HG02884 (cell line): ENCODE measurements around the gene DICER1.
"Not testable (repeated sequence)": the region's sequence is repeated elsewhere in the genome, so short reads cannot be mapped to it uniquely, and the experiment has no call there.

Experiments
- ATAC-seq: cut with Tn5 transposase; IDR thresholded peaks from one replicate; pipeline ENCODE4 v1.9.1; 2021; ENCODE audit warnings: mild to moderate bottlenecking, moderate library complexity; ENCODE audit not compliant: unreplicated experiment

The DICER1 gene

DNA sequence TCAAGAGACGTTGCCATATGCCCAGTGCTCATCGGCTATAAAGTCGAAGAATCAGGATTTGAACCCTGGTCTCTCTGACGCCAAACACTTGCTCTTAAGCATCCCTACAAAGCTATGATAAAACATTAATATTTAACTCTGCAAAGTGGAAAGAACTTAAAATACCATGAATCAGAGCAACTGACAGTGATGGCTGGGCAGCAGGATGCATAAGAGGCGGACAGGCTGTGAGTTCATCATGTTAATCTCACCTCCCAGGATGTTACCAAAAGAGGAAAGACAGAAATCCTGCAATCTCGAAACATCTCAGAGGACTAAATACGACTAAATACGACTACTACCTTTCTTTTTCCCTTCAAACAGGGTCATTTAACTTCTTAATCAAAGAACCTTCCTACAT, 5.8 kb downstream of the DICER1 start:
- ATAC-seq = no peak

DNA sequence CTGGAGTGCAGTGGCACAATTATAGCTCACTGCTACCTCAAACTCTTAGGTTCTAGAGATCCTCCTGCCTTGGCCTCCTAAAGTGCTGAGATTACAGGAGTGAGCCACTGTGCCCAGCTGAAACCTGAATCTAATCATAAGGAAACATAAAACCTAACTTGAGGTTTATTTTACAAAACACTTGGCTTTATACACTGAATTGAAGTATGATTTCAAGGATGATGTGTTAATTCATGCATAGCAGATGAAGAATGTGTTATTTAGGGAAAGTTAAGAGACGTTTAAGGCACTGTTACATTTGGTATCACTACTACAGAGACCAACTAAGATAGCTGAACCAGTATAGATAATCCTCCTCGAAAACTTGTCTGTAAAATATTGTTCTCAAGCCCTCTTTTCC, 6.4 kb downstream of the DICER1 start:
- no peak for ATAC-seq

DNA sequence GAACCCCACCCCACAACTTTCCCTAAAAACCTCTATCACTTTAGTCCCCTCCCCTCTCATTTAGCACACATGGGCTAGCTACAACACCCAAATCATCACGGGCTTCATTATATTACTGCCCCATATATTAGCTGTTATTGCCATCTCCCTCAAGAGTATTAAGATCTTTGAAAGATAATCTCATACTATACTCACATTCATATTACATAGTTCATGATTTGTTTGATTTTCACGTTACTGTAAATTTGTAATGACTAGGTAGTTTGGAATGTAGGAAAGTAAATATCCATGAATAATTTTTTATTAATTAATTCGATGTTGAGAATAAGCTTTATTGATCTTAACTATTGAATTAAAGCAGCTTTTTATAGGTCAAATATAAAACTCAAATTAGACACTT, 7.9 kb downstream of the DICER1 start:
- ATAC-seq = no peak

DNA sequence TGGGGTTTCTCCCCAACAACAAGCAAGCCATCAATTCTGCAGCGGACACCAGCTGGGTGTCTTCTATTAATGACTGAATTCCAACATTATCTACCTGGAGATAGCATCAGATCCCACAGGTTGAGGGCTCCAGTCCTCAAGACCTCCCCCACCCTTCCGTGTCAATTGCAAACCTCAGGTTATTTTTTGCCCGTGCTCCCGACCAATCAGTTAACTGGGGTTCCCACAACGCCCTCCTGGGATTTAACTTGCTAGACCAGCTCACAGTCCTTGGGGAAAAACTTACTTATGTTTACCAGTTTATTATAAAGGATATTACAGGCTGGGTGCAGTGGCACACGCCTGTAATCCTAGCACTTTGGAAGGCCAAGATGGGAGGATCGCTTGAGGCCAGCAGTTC, 9.7 kb downstream of the DICER1 start:
- ATAC-seq = no peak

DNA sequence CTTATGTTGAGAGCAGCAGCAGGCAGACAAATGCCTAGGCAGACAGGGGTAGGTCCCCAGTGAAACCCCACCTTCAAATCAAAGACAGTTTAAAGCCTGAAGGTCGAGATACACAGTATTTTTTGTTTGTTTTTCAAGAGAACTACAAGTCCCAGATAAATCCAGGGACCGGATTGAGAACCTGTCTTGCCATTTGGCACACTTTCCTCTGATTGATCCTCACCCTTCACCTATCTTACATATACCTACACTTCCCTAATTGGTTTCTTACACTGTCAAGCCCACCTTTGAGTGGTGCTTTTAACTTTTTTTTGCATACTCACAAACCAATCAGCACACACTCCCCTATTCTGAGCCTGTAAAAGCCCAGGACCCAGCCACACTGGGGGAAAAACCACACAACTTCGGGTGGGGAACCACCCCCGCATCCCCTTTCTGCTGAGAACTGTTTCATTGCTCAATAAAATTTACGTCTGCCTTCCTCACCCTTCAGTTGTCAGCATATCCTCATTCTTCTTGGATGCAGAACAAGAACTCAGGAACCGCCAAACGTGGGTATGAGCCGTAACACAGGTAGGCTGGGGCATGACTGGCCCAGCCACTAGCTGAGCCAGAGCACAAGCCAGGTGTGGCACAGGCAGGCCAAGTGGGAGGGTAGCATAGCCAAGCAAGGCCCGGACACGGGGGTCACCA, 11.1 kb downstream of the DICER1 start:
- no peak for ATAC-seq

DNA sequence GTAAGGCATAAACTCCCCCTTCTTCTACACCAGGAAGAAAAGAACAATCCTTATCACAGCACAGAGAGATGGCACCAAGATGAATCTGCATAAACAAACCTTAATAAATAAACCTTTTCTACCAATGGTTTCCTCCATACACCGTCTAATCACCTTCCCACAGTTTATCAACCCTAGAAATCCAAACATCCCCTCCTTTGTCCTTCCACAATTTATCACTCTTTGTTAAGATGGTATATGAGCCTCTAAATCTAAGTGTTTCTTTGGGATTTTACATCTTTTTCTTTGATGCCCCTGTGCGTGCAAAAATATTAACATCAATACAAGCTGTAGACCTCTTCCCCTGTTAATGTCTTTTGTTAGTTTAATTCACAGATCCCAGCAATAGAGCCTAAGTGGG, 12.5 kb downstream of the DICER1 start:
- no peak for ATAC-seq

DNA sequence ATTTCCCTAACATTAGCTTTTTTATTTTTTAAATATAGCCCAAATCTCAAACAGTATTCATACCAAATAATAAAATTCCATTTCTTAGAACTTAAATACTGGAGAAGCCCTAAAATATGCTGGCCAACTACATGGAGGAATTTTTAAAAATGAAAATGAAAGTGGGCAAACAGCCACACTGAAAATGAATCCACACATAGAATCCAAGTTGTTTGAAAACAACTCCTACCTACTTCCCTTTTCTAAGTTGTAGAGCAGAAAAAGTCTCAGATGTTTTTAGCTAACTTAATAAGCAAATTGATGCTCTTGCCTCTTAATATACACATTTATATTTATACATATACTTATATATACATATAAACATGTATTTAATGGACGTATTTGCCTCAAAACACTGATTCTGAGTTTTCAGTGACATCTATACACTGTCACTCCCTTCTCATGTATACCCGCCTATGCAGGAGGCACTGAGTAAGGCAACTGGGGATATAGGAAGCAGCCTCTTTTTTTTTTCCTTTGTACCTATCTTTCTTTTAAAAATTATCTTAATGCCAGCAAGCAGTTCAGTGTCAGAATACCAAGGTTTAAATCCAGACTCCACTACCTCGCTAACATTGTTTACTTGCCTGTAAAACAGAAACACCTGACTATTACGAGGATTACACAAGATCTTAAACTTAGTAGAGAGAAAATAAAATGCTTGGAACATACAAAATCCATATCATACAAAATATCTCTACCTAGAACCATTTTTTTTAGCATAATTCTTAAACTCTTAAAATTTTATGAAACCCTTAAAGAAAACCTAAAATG, 13.3 kb downstream of the DICER1 start:
- ATAC-seq = no peak

DNA sequence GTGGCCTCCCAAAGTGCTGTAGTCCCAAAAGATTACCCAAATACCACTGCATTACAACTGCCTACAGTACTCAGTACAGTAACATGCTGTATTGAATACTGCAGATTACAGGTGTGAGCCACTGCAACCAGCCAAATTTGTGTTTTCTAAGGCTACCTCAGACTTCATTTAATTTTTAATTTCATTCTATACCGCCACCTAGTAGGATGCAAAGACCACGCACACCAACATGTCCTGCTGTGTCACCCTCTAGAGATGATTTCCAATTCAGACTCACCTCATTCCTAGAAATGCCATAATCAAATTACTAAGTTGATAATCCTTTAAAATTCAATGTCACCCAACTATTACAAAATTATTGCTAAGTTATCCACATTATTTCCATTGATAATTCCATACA, 15.1 kb downstream of the DICER1 start:
- ATAC-seq = no peak

DNA sequence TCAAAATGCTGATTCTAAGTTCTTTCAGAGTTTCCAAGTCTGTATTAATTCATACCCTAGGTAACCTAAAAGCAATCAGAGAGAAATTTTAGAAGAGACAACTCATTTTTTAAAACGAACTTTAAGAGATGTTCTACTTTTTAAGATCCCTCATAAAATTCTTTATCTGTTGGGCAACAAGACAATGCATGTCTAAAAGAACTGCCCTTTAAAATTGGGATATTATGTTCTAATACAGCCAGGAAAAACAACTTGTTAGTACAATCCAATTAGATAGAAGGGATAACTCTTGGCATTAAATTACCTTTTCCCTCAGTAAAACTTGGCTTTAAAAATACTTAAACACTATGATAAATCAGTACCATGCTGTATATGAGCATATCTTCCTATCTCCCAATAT, 15.6 kb downstream of the DICER1 start:
- ATAC-seq = no peak

DNA sequence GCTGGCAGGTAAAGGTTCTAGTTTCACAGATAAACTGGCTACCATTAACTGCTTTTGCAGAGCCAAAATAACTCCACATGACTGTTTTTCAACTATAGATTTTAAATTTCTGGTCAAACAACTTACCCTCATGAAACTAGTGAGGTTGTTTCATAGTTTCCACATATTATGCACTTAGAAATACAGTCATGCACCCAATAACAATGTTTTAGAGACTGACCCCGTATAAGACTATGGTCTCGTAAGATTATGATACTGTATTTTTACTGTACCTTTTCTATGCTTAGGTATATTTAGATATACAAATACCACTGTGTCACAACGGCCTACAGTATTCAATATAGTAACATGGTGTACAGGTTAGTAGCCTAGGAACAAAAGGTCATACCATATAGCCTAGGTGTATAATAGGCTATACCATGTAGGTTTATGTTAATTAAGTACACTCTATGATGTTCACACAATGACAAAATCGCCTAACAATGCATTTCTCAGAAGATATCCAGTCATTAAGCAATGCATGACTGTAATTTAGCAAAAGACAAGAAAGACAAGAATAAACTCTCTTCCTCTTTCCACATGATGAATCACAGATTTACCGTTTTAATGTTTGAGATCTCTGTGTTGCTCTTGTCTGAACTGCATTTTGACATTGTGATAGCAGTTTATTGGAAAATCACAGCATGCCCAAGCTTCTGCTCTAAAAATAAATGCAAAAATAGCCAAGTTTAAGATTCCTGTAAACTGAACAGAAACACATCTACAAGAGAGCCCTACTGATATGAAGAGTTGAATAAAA, 17.1 kb downstream of the DICER1 start:
- no peak for ATAC-seq

DNA sequence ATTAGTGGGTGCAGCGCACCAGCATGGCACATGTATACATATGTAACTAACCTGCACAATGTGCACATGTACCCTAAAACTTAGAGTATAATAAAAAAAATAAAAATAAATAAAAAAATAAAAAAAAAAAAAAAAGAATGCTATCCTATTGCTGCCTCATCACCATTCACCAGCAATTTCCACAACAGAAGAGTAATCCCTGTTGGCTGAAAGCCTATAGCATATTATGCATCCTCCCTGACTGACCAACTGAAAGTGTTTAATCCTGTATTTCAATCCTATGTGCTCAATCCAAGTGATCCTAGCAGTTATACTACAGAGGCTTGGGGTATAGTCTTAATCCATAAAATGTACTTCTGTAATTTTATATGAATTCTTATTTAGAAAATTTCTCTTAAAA, 18.5 kb downstream of the DICER1 start:
- ATAC-seq = no peak

DNA sequence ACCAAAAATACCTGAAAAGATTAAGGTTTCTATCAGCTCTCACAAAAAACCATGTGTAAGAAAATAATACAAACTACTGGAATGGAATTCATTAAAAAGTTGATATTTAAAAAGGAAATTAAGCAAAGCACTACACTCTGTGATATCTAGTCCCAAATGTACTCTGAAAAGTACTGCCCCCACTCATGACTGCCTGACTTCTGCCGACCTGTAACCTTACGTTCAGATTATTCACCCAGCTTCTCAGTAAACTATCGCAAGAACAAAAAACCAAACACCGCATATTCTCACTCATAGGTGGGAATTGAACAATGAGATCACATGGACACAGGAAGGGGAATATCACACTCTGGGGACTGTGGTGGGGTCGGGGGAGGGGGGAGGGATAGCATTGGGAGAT, 18.9 kb downstream of the DICER1 start:
- ATAC-seq = not testable (repeated sequence)

DNA sequence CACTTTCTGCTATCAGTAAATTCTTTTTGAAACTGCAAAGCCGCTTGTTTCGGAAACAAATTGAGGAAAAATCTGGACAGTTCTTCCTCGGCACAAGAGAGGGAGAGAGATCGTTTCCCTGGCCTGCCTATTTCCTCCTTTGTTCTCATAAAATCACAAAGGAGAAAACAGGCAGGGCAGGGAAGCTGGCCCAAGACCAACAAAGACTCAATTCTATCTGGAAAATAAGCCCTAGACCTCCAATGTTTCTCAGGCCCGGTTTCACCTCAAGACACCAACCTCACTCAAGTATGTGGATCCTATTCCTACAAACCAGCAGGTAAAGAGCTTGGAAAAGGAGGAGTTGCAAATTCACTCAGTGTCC, 19.5 kb downstream of the DICER1 start:
- ATAC-seq = no peak

DNA sequence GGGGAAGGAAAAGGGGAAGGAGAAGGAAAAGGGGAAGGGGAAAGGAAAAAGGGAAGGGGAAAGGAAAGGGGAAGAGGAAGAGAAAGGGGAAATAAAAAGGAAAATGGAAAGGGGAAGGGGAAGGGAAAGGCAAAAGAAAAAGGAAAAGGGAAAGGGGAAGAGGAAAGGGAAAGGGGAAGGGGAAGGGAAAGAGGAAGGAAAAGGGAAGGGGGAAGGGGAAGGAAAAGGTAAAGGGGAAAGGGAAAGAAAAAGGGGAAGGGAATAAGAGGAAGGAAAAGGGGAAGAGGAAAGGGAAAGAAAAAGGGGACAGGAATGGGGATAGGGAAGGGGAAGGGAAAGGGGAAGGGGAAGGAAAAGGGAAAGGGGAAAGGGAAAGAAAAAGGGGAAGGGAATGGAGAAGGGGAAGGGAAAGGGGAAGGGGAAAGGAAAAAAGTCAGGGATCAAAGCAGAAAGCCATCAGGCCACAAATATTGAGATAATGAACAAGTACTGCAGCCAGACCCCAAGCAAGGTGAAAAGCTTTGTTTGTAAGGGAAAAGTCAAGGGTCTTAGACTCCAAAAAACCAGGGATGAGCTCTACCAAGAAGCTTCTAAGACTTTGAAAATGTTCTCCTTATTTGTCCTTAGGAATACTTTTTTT, 20.0 kb downstream of the DICER1 start:
- ATAC-seq = no peak

DNA sequence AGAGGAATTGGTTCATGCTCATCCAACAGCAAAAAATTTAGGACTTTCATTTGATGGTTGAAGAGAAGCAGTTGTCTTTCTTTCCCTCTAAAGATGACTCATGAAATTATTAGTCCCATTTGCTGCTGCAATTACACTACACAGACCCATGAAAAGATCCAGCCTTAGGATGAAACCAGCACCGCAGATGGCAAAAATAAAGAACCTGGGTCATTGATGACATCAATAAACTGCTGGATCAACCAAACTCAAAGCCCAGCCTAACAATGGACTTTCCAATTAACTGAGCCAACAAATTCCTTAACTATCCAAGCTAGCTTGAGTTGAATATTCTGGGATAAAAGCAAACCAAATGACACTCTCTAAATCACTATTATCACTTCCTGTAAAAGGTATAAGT, 20.7 kb downstream of the DICER1 start:
- ATAC-seq = no peak

DNA sequence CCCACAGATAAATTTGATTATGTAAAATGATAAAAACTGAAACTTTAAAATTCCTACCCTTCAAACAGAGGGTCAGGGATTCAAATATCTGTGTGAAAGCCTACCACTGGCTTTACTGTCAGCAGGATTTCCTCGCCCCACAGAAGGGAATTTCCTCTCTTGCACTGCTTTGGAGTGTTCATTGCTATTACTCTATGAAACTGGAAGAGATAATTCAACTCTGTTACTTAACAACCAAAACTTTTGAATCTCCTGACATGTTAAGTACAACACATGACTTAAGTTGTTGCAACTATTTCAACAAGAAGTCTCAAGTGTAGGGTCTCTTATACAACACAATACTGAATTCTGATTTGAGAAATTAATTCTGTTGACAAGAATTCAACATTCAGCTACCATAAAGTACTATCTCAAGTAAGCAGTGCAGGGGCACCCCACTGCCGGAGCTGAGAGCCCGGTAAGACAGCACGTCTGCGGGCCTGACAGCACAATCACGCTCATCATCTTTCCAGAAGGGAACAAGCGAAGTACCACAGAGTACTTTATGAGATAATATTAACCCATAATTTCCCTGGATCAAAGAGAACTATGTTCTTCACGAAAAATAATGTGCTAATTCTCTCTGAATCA, 22.9 kb downstream of the DICER1 start:
- no peak for ATAC-seq

DNA sequence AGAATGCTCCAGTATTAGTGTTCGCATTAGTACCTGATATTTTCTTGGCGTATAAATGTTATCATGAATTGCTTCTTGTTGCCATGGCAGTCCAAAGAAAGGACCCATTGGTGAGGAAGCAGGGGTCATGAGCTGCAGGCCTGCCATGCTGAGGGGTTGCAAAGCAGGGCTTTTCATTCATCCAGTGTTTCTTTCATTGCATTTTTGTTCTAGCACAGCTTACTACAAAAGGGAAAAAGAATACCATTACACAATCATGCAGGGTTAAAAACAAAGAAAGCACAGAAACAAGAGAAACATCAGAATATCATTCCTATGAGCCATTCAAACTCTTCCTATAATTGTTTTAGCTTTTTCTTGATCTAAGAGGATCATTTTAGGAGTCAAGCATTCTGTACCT, 24.0 kb downstream of the DICER1 start:
- no peak for ATAC-seq

DNA sequence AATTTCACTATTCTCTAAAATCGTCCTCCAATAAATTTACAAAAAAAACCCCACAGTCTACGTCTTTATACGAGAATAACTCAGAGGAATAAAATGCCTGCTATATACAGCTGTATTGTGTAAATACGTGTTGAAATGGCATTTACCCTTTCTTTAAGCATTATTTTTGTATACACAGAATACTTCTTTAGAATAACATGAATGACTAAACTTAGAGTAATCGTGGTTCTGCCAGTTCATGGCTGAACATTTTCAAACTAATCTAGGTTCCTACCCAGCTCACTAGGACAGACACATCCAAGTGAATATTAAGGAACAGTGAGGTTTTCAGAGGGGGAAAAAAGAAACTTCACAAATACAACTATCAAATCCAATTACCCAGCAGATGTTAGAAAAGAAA, 24.6 kb downstream of the DICER1 start:
- no peak for ATAC-seq

DNA sequence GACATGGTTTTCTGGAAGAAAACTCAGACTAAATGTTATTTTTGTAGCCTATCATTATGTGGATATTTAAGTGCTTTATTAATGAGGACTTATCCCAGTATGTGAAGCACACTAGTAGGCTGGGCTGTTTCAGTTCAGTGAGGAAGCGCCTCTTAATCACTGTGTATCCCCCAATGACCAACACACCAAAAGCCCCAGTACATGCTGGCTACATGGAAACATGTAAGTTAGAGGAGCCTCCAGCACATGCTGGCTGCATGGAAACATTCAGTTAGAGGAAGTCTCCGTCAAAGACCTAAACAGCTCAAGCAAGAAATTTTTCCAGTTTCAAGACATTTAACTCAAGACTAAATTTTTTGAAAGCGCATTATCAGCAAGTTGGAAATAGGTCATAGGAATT, 26.8 kb downstream of the DICER1 start:
- no peak for ATAC-seq

DNA sequence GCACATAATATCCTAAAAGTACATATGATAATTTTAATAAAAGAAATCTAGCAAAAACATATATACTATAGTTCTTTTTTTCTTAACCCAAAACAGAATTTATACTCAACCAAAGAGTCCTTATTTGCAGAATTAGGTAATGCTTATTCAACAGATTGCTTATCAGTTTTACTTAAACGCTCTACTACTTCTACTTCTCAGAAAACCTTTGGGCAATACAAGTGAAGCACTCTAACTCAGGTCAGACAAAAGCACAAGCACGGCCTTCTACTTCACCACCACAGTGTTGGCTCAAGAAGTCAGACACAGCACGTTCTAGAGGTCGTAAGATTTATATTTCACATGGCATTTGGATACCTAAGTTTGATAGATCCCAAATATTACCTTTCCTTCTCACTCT, 29.2 kb downstream of the DICER1 start:
- ATAC-seq = no peak

DNA sequence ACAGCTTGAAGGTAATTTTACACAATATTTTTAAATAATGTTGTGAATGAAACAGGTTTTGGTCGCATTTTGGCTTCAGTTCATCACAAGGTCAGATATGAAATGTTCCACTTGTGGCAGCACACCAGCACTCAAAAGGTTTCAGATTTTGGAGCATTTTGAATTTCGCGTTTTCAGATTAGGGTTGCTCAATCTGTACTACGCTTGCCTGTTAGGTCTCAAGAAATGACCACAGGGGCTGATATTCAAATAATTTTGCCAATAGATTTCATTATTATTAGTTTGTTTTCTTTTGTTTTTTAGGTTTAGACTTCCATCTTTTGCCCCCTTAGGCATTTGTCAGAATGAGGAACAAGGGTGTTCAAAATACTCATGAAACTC, 29.8 kb downstream of the DICER1 start:
- no peak for ATAC-seq
